HG02610 (cell line): Measurements from ENCODE around the gene HADHA.
"Not testable (repeated sequence)": the region's sequence is repeated elsewhere in the genome, so short reads cannot be mapped to it uniquely, and the experiment has no call there.

ENCODE experiments used
- ATAC-seq: cut with Tn5 transposase; IDR thresholded peaks from one replicate; pipeline ENCODE4 v1.9.1; 2021; ENCODE audit warnings: mild to moderate bottlenecking, moderate library complexity; ENCODE audit not compliant: unreplicated experiment

HADHA gene

DNA sequence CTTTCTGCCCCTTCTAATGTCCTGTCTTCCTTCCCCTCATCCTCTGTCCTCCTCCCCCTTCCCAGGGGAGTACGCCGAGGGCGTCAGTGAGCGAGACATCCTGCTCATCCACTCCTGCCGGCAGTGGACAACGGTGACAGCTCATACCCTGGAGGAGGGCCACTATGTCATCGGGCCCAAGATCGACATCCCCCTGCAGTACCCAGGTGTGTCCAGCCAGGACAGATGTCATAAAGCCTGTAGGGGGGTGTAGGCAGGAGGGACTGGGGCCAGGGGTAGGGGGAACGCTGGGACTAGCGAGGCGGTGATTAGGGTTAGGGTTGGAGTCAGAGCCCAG is 68.2 kb downstream of the HADHA start:
- ATAC-seq, result no peak

DNA sequence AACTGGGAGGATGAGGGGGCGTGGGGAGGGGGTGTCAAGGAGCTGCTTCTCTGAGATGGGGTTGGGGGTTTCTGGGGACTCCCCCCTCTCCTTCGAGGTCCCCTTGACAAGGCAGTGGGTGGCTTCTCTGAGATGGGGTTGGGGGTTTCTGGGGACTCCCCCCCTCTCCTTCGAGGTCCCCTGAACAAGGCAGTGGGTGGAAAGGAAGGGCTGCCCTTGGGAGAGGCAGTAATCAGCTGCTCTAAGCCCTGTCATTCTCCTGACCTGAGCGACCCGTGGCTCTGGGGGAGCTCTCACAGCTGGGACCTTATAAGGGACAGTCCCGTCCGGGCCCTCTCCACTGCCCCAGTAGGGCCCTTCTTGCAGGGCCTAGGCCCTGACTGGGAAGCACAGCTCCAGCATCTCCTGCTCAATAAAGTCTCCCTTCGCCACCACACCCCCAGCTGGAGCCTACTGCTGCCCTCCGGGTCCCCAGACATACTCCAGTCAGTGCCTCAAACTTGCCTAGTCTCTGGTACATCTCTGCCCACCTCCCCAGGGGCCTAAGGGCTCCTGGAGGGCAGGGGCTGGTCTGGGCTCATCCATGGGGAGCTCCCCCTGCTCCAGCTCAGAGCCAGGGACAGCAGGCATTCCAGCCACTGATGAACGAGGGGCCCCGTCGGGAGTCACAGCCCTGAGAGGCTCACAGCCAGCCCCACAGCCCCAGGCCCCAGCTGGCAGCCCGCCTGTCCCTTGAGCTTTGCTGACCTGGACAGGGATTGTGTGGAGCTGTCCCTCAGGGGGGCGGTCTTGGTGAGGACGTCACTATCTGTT is 68.8 kb downstream of the HADHA start:
- ATAC-seq, result no peak

- no peak for ATAC-seq
These were observed 69.6 kb downstream of the HADHA start for GRCh38 chr2:26174691-26175465.

GRCh38 chr2:26173776-26174482 is 70.5 kb downstream of the HADHA start:
- no peak for ATAC-seq

DNA sequence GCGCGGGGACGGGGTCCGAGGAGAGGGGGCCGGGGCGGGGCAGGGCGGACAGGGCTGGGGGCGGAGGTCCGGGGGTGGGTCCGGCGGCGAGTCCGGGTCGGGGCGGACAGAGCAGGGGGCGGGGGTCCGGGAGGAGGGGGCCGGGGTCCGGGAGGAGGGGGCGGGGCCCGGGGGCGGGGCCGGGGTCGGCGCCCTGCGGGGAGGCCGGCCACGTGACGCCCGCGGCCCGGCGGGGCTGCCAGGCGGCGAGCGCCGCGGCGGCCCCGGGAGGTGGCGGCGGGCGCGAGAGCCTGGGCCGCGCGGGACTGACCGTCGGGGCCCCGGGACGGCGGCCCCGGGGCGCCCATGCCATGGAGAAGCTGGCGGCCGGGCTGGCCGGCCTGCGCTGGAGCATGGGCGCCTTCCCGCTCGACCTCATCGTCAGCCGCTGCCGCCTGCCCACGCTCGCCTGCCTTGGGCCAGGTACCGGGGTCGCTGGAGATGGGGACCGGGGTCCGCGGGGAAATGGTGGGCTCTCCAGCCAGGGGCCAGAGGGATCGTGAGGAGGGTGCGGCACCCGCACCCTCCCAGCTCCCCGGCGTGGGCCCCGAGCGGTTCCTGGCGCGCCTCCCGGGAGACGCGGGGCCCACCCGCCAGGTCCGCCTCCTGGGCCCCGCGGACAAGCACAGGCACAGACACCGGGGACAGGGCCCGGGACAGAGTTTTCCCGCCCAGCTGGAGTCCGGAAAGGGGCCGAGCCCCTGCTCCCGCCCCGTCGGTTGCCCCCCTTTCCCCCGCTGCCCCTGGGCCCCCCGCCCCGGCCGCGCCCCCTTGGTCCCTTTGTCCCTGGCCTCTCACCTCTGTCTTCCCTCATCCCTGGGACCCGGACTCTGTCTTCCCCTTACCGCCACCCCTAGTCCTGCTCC is 71.3 kb downstream of the HADHA start, which contains the start of gene GAREM2:
Gene GAREM2 (plus strand): TSS at position 218 of the 905 bp plus-strand sequence. CDS start 133 bp downstream, at position 351.
- ATAC-seq, result no peak

- ATAC-seq, result no peak
These were observed 72.1 kb downstream of the HADHA start for GRCh38 chr2:26172189-26172870.

GRCh38 chr2:26170795-26171194 is 73.6 kb downstream of the HADHA start:
- ATAC-seq, result no peak

- no peak for ATAC-seq
These were observed 74.6 kb downstream of the HADHA start for GRCh38 chr2:26169681-26170414.

DNA sequence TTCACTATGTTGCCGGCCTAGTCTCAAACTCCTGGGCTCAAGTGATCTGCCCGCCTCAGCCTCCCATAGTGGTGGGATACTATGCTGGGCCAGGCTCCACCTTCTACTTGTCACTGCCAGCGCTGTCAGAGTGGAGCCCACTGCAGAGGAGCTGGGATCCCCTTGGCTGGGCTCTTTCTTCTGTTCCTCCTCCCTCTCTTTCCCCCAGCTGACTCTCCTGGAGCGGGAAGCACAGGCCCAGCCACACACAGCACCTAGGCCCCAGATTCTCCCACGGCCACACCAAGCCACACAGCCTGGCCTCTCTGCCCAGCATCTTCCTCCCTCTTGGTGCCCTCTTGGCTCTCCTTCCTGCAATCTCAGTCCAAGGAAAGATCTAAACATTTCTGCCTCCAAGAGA is 75.2 kb downstream of the HADHA start:
- ATAC-seq, result no peak

DNA sequence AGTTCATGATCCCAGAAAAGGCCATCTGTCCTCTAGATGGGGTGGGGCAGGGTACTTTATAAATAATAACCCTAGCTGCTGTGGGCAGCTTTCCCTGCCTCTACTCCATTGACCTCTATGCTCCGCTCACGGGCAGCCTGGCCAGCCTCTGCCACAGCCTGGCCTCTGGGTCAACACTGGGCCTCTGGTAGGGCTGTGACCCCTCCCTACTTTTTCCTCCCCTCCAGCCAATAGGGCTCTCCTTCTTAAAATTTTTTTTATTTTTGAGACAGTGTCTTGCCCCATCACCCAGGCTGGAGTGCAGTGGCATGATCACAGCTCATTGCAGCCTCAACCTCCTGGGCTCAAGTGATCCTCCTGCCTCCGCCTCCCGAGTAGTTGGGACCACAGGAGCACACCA is 75.6 kb downstream of the HADHA start:
- ATAC-seq, result no peak

- not testable (repeated sequence) for ATAC-seq
These were observed 77.9 kb downstream of the HADHA start for GRCh38 chr2:26166541-26166940.

DNA sequence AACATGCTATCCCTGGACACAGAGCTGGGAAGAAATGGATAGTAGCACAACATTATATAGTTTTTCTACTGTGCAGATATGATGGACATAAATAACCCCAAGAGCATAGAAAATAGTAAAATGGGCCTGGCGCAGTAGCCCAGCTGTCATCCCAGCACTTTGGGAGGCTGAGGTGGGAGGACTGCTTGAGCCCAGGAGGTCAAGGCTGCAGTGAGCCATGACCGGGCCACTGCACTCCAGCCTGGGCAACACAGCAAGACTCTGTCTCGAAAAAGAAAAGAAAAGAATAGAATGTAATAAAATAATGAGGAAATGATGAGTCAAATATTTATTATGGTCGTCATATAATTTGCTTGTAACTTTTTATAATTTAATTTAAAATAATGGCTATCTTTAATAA is 79.0 kb downstream of the HADHA start:
- no peak for ATAC-seq

GRCh38 chr2:26164641-26165211 is 79.7 kb downstream of the HADHA start:
- ATAC-seq, result no peak

GRCh38 chr2:26164231-26164630 is 80.2 kb downstream of the HADHA start:
- no peak for ATAC-seq

GRCh38 chr2:26162963-26163362 is 81.5 kb downstream of the HADHA start:
- ATAC-seq, result no peak

GRCh38 chr2:26161926-26162325 is 82.5 kb downstream of the HADHA start:
- no peak for ATAC-seq

DNA sequence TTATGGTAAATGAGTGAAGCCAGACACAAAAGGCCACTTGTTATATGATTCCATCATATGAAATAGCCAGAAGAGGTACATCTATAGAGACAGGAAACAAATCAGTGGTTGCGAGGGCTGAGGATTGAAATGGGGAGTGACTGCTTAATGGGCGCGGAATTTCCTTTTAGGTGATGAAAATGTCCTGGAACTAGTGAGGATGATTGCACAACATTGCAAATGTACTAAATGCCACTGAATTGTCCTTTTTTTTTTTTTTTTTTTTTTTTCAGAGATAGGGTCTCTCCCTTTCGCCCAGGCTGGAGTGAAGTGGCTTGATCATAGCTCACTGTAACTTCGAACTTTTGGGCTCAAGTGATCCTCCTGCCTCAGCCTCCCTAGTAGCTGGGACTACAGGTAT is 86.9 kb downstream of the HADHA start:
- no peak for ATAC-seq

GRCh38 chr2:26150243-26150642 is 94.2 kb downstream of the HADHA start:
- no peak for ATAC-seq

- no peak for ATAC-seq
These were observed 95.9 kb downstream of the HADHA start for GRCh38 chr2:26148501-26148900.
